Common myeloid progenitor, CD34-positive (primary cell): ENCODE measurements around the gene ABCA4.

Experiments used
- CTCF ChIA-PET: fragments of 350-600 bp; sonication (Branson Sonifier 250); formaldehyde crosslinking; loops from one replicate; lab custom pipeline; 2021; ENCODE audit warnings: antibody characterized with exemption; lab: Charles Lee
- POLR2A ChIA-PET: fragments of 350-600 bp; sonication (Branson Sonifier 250); formaldehyde crosslinking; loops from one replicate; lab custom pipeline; 2021; ENCODE audit warnings: antibody characterized with exemption; lab: Charles Lee
- DNase-seq, 3 donors: peaks; one replicate each; pipeline versions ENCODE4 v3.0.0 to v3.0.0-alpha.2; 2013
- H3K27ac ChIP-seq, 2 experiments: 1 replicate in 1 of 2; 2 replicates in 1 of 2; pipeline ENCODE4 v1.7.0; 2013; ENCODE audit warnings: inconsistent platforms in 2 of 2, low read length in 2 of 2, mild to moderate bottlenecking in 2 of 2, low read depth in 1 of 2, moderate library complexity in 1 of 2; ENCODE audit not compliant: severe bottlenecking in 2 of 2, insufficient read depth in 1 of 2, poor library complexity in 1 of 2
- H3K27me3 ChIP-seq, 5 experiments: replicated peaks in 2 of 5; 1 replicate in 3 of 5; 2 replicates in 2 of 5; pipeline versions ENCODE4 v1.6.1 to v1.7.0; 2013; ENCODE audit warnings: low read length in 4 of 5, mild to moderate bottlenecking in 2 of 5, moderate library complexity in 2 of 5, inconsistent platforms in 1 of 5; ENCODE audit not compliant: insufficient read depth in 5 of 5, control insufficient read depth in 4 of 5
- H3K36me3 ChIP-seq, 4 experiments: 1 replicate in 2 of 4; 2 replicates in 2 of 4; pipeline versions ENCODE4 v1.6.1 to v1.7.0; 2013; ENCODE audit warnings: low read length in 3 of 4, control low read depth in 1 of 4, mild to moderate bottlenecking in 1 of 4; ENCODE audit not compliant: control insufficient read depth in 4 of 4, insufficient read depth in 4 of 4
- H3K4me1 ChIP-seq, 4 experiments: 1 replicate in 3 of 4; 2 replicates in 1 of 4; pipeline versions ENCODE4 v1.6.1 to v1.7.1; 2013; ENCODE audit warnings: low read length in 3 of 4, mild to moderate bottlenecking in 3 of 4, control low read depth in 1 of 4, inconsistent platforms in 1 of 4, moderate library complexity in 1 of 4; ENCODE audit not compliant: control insufficient read depth in 4 of 4, insufficient read depth in 4 of 4; ENCODE audit errors: control extremely low read depth in 1 of 4
- H3K4me3 ChIP-seq, 7 experiments: 1 replicate in 4 of 7; 2 replicates in 3 of 7; pipeline versions ENCODE4 v1.5.1 to v1.7.0; 2013; ENCODE audit warnings: mild to moderate bottlenecking in 7 of 7, low read length in 6 of 7, moderate library complexity in 6 of 7, inconsistent platforms in 2 of 7, low read depth in 2 of 7, control low read depth in 1 of 7; ENCODE audit not compliant: insufficient read depth in 4 of 7, control insufficient read depth in 1 of 7; ENCODE audit errors: extremely low read depth in 1 of 7
- H3K9me3 ChIP-seq, 5 experiments: 1 replicate in 4 of 5; 2 replicates in 1 of 5; pipeline versions ENCODE4 v1.6.1 to v1.7.1; 2013; ENCODE audit warnings: low read length in 4 of 5, mild to moderate bottlenecking in 2 of 5, inconsistent platforms in 1 of 5, low read depth in 1 of 5, moderate library complexity in 1 of 5; ENCODE audit not compliant: control insufficient read depth in 4 of 5, insufficient read depth in 2 of 5; ENCODE audit errors: control extremely low read depth in 1 of 5
- WGBS: methylation state at CpG from one replicate; pipeline ENCODE4 v1.1.5; 2013; ENCODE audit not compliant: insufficient coverage; 5-methylcytosine and 5-hydroxymethylcytosine counted together

The ABCA4 gene

GRCh38 chr1:94038511-94038910 lies 82.4 kb downstream of the ABCA4 start:
- Histone ChIP-seq H3K4me1 (no peaks in the 10 kb centered on the region), H3K9me3 (no peaks in the 10 kb centered on the region), H3K27me3 (peaks cover 0 to 17% (median 16%) of the 10 kb centered on the region in 5 experiments), H3K4me3 (no peak overlapping the region), H3K27ac (no peak overlapping the region), H3K36me3 (no peaks in the 10 kb centered on the region)
- ChIA-PET POLR2A (no interaction called here), CTCF (interaction anchor here (0.8 to 31.4 kb wide), 10 partner anchors 13 to 431 kb away, joined by 3 to 616 read pairs (median 6); no protein-coding TSS in a partner anchor)
- 100% methylated on average over 2 of the region's 3 CpGs for WGBS
- no peak for DNase-seq

- no peaks in the 10 kb centered on the region for H3K36me3 ChIP-seq
- no peak overlapping the region for H3K4me3 ChIP-seq
- ChIA-PET POLR2A (no interaction called here), CTCF (interaction anchor here (0.7 to 31.4 kb wide), 15 partner anchors 8 to 432 kb away, joined by 3 to 616 read pairs (median 5); no protein-coding TSS in a partner anchor)
- no peak overlapping the region for H3K27ac ChIP-seq
- DNase-seq, result peak in 1 of 3 donors; percentile 27
- no peaks in the 10 kb centered on the region for H3K4me1 ChIP-seq
- H3K9me3 ChIP-seq, result no peaks in the 10 kb centered on the region
- H3K27me3 ChIP-seq, result peaks cover 0 to 18% (median 16%) of the 10 kb centered on the region in 5 experiments
- 48% methylated on average over 3 of the region's 9 CpGs for WGBS
These were observed 83.3 kb downstream of the ABCA4 start for GRCh38 chr1:94037392-94038229.

GRCh38 chr1:94036730-94037129 lies 84.2 kb downstream of the ABCA4 start:
- Histone ChIP-seq H3K36me3 (no peaks in the 10 kb centered on the region), H3K4me1 (no peaks in the 10 kb centered on the region), H3K4me3 (no peak overlapping the region), H3K9me3 (no peaks in the 10 kb centered on the region), H3K27ac (no peak overlapping the region), H3K27me3 (peaks cover 0 to 18% (median 16%) of the 10 kb centered on the region in 5 experiments)
- 90% methylated on average over 2 of the region's 6 CpGs for WGBS
- CTCF ChIA-PET, result interaction anchor here (0.7 to 31.4 kb wide), 10 partner anchors 8 to 433 kb away, joined by 4 to 616 read pairs (median 6); no protein-coding TSS in a partner anchor
- POLR2A ChIA-PET, result no interaction called here
- no peak for DNase-seq

GRCh38 chr1:94033849-94034248 lies 87.1 kb downstream of the ABCA4 start:
- POLR2A ChIA-PET, result no interaction called here

GRCh38 chr1:94032637-94033036 lies 88.3 kb downstream of the ABCA4 start:
- CTCF ChIA-PET, result interaction anchor here (1.6 to 31.4 kb wide), 4 partner anchors 7 to 303 kb away, joined by 3 to 616 read pairs (median 129); no protein-coding TSS in a partner anchor

More at GRCh38 chr1:94033849-94034248, 87.1 kb downstream of the ABCA4 start:
- no peaks in the 10 kb centered on the region for H3K9me3 ChIP-seq
- CTCF ChIA-PET, result interaction anchor here (1.6 to 31.4 kb wide), 4 partner anchors 8 to 302 kb away, joined by 3 to 616 read pairs (median 129); no protein-coding TSS in a partner anchor
- H3K4me1 ChIP-seq, result peaks cover 0 to 6% (median 2%) of the 10 kb centered on the region in 4 experiments
- WGBS, result 81% methylated on average over 3 of the region's 3 CpGs
- no peak overlapping the region for H3K27ac ChIP-seq
- no peak for DNase-seq
- H3K36me3 ChIP-seq, result no peaks in the 10 kb centered on the region
- peaks cover 0 to 17% (median 11%) of the 10 kb centered on the region in 5 experiments for H3K27me3 ChIP-seq
- no peak overlapping the region for H3K4me3 ChIP-seq

GRCh38 chr1:94031591-94031990 lies 89.4 kb downstream of the ABCA4 start:
- H3K4me3 ChIP-seq, result no peak overlapping the region
- ChIA-PET POLR2A (no interaction called here), CTCF (interaction anchor here (1.1 to 31.4 kb wide), 2 partner anchors 10 to 304 kb away, joined by 3 to 616 read pairs; no protein-coding TSS in a partner anchor)
- 93% methylated on average over 6 of the region's 9 CpGs for whole genome bisulfite sequencing
- H3K9me3 ChIP-seq, result no peaks in the 10 kb centered on the region
- H3K27me3 ChIP-seq, result peaks cover 0 to 6% (median 0%) of the 10 kb centered on the region in 5 experiments
- no peak overlapping the region for H3K27ac ChIP-seq
- no peaks in the 10 kb centered on the region for H3K36me3 ChIP-seq
- H3K4me1 ChIP-seq, result peaks cover 0 to 6% (median 2%) of the 10 kb centered on the region in 4 experiments
- no peak for DNase-seq

More at GRCh38 chr1:94032637-94033036, 88.3 kb downstream of the ABCA4 start:
- peaks cover 0 to 6% (median 2%) of the 10 kb centered on the region in 4 experiments for H3K4me1 ChIP-seq
- no peaks in the 10 kb centered on the region for H3K36me3 ChIP-seq
- no peak for DNase-seq
- H3K9me3 ChIP-seq, result no peaks in the 10 kb centered on the region
- WGBS, result 100% methylated on average over 1 of the region's 3 CpGs
- POLR2A ChIA-PET, result no interaction called here
- H3K27me3 ChIP-seq, result peaks cover 0 to 9% (median 6%) of the 10 kb centered on the region in 5 experiments
- no peak overlapping the region for H3K27ac ChIP-seq
- H3K4me3 ChIP-seq, result no peak overlapping the region
